ENCODE data around the gene KIF3A.
A peak's percentile ranks its signal among the peaks of the same experiment; 100 is the strongest.

The KIF3A gene

GRCh38 chr5:132677682-132678400 lies 59.5 kb downstream of the KIF3A start:
- no peak for DNase-seq (ENCODE audit: low spot score)

DNA sequence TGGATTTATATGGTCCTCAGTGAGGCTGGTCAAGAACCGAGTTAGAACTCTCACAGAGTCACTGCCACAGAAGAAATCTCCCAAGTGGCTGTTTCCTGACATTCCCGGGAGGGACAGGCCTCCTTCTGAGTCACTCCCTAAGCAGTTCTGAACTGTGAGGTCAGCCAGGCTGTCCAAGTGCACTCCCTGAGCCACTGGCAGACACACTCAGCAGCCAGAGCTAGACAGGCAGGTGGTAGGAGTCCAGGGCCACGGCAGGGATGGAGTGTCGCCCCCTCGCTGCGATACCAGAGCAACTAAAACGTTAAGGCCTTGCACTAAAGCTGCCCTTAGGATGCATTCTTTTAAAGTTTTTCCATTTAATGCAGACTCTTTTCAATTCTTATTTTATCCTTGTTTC lies 60.2 kb downstream of the KIF3A start:
- DNase-seq (ENCODE audit: low spot score): peak; percentile 97

DNA sequence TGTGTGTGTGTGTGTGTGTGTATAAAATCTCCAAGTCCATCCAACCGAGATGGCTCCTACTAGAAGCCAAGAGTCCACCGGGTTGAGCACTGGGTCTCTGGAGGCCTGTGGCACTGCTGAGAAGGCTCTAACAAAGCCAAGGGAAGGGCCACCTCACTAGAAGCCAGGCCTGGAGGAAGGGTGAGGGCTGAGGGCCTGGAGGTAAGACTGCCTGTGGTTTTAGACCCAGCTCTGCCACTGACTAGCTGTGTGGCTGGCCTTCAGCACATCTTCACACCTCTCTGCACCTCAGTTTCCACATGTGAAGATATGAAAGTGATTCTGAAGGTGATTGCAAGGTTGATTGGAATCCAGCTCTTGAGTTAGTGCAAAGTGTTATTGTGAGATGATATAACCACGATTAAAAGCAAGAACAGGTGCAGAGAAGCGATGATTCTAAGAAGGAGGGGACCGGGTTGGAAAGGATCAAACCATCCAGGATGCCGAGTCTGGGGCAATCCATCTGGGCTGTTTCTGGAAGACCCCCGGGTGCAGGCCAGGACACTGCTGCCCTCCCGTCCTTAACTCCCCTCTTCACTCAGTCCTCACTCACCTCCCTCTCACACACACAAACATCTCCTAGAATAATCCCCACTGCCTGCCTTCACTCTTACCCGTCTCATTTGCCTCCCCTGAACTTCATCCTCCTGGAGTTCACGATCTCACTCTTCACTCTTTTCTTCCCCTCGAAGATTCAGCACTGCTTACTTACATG lies 61.2 kb downstream of the KIF3A start:
- DNase-seq (ENCODE audit: low spot score): no peak

DNA sequence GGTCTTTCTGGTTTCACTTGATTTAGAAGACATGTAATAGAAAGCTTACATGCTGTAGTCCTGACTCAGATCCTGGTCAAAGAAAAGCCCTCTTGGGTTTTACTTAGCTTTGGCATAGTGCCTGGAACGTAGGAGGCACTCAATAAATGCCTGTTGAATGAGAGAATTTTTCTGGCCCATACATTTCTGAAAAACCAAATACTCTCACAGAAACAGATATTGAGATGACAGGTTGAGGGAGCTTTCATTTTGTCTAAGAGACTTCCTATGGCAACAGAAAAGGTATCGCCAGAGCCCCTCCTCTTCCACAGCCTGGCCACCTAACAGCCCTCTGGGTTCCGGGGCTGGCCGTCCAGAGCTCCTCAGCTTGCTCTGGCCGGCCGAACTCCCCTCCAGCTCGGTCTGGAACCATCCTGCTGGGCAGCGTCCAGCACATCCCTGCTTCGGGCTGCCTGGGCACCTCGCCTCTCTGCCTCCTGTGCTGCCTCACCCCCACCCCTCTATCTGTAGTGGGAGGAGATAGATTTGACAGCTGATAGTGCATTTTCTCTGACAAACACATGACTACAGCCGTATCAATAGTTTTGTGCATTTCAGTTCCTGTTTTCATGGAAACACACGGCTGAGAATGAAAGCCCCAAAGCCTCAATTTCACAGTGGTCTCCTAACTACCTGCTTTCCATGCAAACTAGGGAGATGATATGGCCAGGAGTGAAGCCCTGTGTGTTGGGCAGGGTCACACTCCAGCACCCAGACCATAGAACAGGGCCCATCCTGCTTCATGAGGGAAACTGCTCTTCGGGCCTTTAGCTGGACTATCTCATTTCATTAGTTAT lies 62.5 kb downstream of the KIF3A start:
- DNase-seq (ENCODE audit: low spot score): peak; percentile 96

DNA sequence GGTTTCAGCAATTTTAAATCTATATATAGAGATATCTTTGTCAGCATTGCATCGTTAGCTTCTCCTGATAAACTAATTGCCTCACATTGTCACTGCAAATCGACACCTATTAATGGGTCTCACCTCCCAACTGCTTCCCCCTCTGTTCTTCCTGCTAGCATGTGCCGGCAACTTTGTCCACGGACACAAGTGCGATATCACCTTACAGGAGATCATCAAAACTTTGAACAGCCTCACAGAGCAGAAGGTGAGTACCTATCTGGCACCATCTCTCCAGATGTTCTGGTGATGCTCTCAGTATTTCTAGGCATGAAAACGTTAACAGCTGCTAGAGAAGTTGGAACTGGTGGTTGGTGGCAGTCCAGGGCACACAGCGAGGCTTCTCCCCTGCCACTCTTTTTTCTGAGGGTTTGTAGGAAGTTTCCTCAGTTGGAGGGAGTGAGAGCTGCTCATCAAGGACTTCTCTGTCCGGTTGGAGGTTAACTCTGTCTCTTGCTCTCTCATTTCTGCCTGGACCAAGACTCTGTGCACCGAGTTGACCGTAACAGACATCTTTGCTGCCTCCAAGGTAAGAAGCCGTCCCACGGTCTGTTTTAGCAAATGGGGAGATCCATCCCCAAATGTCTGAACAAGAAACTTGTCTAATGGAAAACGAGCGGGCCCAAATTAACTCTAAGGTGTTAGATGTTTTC lies 63.3 kb downstream of the KIF3A start, which contains the start of gene IL4:
Gene IL4, plus strand, starts transcription at position 51 of the 692 bp plus-strand sequence. Its CDS starts 62 bp downstream, at position 113.
- DNase-seq (ENCODE audit: low spot score): no peak

- no peak for DNase-seq (ENCODE audit: low spot score)
Observed at GRCh38 chr5:132673488-132673887, 63.9 kb downstream of the KIF3A start.

DNA sequence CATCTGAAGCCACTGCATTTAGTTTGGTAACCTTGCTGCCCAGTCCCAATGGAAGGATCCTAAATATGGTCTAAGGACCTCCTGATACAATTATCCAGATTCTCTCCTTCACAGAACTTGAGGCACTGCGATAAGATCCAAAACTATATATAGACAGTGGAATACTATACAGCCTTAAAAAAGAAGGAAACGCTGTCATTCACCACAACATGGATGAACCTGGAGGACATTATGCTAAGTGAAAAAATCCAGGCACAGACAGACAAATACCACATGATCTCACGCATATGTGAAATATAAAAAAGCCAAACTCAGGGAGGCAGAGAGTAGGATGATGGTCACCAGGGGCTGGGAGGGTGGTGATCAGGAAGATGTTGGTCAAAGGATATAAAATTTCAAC lies 66.3 kb downstream of the KIF3A start:
- DNase-seq (ENCODE audit: low spot score): no peak

DNA sequence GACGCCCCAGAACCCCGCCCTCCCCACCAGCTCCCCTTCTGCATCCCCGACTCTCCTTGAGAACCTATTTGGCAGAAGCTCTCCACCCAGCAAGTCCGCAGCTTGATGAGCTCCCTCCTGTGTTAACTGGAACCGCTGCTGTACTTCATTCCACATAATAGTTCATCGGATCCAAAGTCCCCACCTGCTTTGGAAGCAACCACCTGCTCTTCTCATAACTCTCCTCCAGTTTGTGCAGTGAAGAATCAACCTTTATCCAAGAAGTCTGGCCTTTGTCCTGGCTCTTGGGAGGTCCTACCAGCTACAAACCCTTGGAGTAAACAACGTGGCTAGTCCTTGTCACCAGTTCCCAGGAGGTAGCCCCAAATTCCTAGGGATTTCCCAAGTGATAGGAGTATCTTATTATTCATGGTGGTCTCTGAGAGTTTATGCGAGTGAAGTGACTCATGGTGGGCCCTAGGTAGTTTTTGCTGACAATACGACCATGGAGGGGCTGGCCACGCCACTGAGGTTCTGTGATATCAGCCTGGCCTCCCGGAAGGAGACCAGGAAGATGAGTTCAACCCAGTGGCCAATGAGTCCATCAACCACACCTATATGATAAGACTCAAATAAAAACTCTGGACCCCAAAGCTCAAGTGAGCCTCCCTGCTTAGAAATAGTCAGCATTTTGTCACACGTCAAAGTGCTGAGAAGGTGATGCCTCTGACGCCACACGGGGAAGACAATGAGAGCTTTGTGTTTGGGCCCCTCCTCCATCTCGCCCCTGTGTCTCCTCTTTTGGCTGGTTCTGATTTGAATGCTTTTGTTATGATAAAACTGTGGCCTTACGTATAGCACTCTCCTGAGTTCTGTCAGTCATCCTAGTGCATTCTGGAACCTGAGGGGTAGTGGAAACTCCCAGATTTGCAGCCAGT lies 67.1 kb downstream of the KIF3A start:
- no peak for DNase-seq (ENCODE audit: low spot score)

GRCh38 chr5:132669455-132669820 lies 67.9 kb downstream of the KIF3A start:
- no peak for DNase-seq (ENCODE audit: low spot score)

- no peak for DNase-seq (ENCODE audit: low spot score)
Observed at GRCh38 chr5:132668706-132669454, 68.5 kb downstream of the KIF3A start.

DNA sequence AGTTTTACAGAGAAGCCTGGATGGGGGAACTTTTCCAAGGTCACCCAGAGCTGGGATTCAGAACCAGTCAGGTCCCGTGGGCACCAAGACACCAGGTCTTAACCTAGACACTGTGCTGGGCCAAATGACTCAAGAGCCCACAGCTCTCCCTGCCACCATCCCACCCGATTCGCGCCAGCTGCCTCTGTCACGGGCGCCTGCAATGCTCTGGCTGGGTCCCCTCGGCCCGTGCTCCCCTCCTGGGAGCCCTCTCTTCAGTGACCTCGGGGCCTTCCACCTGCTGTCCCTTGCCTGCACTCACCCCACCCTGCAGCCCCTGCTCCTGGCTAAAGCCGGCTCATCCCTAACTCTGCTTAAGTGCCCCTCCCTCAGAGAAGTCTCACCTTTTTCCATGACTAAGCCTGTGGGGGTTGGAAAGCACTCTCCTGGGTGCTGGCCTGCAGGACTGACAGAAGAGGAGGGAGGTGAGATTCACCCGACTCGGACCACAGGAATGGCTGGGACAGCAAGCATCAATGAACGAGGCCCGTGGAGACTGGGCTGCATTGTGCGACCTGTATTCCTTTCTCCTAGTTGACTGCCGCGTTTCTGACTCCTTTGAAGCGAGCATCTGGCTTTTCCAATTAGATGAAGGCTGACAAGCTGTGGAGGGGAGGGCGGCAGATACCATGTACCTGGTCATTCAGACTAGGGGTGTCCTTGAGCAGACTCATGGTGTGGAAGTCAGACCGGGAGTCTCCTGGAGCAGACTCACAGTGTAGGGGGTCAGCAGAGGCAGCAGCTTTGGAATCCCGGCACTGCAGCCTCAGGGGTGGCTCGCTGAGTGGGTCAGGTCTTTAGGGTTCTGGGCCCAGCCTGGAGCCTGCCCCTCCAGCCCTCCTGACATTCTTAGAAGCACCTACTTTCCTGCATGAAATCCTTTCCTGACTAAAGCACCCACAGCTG lies 69.3 kb downstream of the KIF3A start:
- no peak for DNase-seq (ENCODE audit: low spot score)

DNA sequence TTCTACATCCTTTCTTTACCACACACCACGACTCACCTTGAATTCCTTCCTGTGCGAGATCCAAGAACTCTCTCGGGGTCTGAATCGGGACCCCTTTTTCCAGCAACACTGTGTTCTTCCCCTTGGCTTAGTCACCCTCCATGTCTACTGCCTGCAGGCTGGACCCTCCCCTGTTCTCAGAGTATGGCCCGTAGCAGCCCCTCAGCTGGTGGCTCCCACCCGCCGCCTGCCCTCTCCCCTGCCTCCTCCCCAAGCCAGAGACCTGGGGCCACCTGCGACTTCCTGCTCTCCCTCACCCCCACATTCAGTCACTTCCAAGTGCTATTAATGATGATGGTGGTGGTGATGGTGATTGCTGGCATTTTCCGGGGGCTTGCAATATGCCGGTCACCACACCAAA lies 70.0 kb downstream of the KIF3A start:
- DNase-seq (ENCODE audit: low spot score): no peak

DNA sequence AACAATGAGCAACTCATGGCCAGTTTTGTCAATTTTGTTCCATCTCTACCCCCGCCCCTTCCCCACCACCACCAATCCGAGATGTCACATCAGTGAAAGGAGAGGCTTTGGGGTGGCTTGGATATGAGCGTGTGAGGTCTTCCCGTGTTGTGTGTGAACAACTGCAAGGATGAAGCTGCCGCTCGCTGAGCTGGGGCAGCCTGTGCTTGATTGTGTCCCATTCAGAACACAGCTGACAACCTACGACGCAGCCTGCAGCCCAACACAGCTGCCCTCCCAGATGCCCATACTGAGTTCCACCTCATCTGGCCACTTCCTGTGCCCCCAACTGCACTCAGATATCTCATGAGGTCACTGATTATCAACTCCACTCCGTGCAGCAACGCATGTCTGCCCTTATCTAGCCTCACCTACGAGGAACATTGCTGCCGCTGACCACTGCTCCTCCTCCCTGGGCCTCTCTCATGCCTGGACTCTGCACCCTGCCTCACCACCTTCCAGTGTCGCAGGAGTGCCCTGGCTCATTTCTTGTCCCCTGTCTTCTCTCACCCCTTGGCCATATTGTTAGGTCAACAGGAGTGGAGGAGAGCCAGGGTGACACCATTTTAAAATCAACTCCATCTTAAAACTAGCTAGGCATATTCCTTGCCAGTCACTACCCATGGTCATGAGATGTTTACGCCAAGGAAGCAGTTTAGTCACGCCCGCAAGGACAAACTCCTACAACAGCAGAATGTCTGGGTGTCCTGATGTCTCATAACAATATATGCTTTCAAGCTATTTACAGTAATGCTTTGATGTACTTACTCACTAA lies 70.8 kb downstream of the KIF3A start:
- no peak for DNase-seq (ENCODE audit: low spot score)

DNA sequence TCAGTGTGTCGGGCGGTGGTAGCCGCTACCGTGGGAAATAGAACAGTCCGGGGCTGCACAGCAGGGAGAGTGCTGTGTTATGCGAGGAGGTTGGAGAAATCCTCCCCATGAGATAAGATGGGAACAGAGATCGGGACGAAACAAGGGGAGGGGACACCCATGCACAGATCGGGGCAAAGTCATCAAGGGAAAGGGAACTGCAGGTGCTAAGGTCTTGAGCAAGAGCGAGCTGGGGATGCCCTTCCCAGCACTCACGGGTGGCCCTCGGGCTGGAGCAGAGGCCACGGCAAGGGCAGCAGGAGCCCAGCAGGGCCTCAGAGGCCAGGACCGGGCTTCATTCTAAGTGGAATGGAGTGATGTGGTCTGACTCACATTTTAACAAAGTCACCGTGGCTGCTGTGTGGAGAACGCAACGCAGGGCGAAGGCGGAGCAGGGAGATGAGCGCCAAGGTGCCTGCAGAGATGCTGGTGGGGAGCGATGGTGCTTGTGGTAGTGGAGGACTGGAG lies 71.7 kb downstream of the KIF3A start:
- DNase-seq (ENCODE audit: low spot score): no peak

GRCh38 chr5:132664696-132665209 lies 72.6 kb downstream of the KIF3A start:
- DNase-seq (ENCODE audit: low spot score): no peak

- DNase-seq (ENCODE audit: low spot score): no peak
Observed at GRCh38 chr5:132663771-132664695, 73.3 kb downstream of the KIF3A start.
